HT1080 (cell line): ENCODE results near the gene SPAG17. TPM values are rescaled to one million over a fixed set of nuclear protein-coding genes. Genes with fewer than 3 reads are reported as not detected.
"Not testable (repeated sequence)": the region's sequence is repeated elsewhere in the genome, so short reads cannot be mapped to it uniquely, and the experiment has no call there.

Experiments used
- DNase-seq: peaks from one replicate; pipeline ENCODE4 v3.0.0-alpha.2; 2015; ENCODE audit warnings: low read depth
- total RNA-seq: library from RNA; depleted of rRNA; stranded (reverse); fragments of >200 nt; shearing (Covaris generic); gene quantifications from 2 replicates; pipeline ENCODE4 v1.2.3, GENCODE V29; 2014

SPAG17 gene
- total RNA-seq, 1 experiment from 2014 or later, result not detected

GRCh38 chr1:117985239-117985638 is 199.8 kb downstream of the SPAG17 start:
- no peak for DNase-seq

- DNase-seq, result no peak
Measured at GRCh38 chr1:117981455-117982192, 203.4 kb downstream of the SPAG17 start.

DNA sequence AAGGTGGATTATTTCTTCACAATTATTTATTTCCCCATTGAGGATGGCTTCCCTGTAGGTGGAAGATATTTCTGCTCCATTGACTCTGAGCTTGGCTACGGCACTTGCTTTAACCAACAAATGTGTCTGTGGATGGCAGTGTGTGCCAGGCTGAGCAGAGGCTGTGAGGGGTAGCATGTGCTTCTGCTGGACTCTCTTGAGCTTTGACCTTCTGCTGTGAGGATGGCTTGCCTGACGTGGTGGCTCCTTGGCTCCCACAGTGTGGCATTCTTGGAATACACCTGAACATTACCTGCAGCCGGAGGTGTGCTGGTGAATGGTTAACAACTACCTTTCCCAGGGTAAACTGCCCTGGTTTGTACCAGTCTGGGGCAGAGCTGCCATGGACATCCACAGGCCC is 208.6 kb downstream of the SPAG17 start:
- DNase-seq, result no peak

GRCh38 chr1:117971777-117972176 is 213.3 kb downstream of the SPAG17 start:
- no peak for DNase-seq

DNA sequence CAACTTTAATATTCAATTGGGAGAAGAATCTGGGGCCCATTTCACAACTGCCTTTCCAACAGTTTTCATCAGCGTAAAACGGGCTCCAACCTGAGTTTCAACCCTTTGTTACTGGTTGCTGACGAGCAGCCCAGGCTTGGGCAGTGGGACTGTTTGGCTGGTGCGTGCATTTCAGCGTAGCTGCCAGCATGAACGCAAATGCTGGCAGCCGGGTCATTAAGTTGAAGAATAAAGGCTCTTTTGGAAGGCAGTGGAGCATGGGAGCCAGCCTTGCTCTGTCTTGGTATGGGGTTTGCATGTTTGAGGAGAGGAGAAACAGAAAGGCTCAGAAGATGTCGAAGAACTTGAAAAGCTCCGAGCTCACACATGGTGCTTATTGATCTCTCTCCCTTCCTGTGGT is 214.8 kb downstream of the SPAG17 start:
- DNase-seq, result no peak

- DNase-seq, result no peak
Measured at GRCh38 chr1:117967881-117968280, 217.1 kb downstream of the SPAG17 start.

DNA sequence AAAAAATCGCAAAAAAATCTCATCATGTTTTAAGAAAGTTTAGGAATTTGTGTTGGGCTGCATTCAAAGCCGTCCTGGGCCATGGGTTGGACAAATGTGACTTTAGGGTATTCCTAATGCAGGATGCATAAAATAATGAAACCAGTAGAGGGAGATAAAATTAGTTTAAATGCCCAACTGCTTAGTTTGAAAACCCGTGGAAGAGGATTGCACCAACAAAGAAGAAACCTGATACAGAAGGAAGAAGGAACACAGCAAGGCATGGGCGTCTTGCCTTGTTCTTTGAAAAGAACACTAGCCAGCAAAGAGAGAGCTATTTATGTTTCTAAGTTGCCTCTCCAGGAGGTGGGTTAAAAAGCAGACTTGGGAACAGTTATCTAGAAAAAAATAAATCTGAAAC is 217.6 kb downstream of the SPAG17 start:
- DNase-seq, result peak; percentile 32

DNA sequence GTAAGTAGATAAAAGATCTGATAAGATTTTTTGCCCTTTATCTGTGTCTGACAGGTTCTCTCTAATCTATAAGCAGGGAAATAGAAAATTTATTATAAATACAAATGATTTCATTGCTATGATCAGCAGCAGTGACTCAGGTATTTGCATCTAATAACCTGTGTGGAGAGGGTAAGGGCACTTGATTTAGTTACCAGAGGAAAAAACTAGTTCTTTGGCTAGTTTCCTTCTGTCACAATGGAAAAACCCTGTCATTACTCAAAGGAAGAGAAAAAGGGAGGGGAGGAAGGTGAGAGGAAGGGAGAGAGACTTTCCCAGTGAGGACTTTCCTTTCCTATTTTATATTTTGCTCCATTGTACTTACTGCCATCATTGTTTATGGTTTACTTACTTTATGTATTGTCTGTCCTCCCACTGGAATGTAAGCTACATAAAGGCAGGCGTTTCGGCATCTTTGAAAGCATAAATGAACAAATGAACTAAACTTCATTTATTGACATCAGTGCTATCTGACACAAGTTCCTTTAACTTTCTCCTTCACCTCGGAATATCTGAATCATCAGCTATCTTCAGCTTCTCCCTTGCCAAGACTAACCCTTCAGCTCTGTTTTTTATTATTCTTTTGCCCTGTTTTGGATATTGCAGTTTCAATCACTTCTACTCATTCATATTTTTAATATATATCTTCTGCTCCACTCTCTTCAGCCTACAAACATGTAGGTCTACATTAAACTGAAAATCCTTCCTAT is 220.6 kb downstream of the SPAG17 start:
- no peak for DNase-seq

GRCh38 chr1:117959364-117959763 is 225.7 kb downstream of the SPAG17 start:
- no peak for DNase-seq

DNA sequence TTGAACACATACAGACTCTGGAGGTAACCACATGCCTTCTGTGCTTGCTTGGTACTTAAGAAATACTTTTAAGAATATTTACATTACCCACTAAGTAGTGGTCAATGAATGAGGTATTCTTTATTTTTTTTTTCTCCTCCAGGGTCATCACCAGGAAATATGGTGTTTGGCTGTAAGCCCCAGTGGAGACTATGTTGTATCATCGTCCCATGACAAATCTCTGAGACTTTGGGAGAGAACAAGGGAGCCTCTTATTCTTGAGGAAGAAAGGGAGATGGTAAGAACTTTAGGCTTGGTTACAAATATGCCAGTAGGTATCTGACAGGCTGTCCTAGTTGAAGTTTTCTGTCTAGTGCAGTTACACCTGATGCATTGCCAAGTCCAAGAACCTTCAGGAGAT is 232.6 kb downstream of the SPAG17 start:
- DNase-seq, result no peak

DNA sequence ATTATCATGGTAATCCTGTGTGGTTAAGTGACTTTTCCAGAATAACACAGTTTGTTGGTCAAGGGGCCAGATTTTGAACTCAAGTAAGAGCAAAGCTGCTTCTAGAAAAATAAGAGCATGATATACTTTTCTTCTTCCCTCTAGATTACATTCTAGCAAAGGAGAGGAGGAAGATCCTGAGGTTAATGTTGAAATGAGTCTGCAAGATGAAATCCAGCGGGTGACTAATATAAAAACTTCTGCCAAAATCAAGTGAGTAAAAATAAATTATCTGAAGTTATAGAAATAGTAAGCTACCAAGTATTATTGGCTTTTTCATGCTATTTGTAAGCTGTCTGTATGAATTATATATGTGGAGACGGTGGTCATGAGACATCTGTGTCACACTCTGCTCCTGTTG is 242.7 kb downstream of the SPAG17 start:
- DNase-seq, result no peak

DNA sequence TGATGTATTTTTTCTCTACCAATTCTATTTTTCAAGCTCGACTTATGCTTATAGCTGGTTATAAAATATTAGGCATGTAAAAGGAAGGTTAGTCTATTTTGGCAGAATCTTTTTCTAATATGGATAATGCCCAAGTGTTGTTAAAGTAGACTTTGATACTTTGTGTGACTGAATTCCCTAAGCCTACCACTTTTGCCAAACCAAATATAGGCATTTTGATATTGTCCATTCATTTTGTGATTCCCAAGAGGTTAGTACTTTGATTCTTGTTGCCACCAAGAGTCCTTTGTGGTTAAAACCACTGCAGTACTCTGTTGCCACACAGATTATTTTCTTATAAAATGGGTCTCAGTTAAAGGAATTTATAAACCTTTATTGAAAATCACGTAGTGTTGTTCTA is 251.3 kb downstream of the SPAG17 start:
- DNase-seq, result no peak

- DNase-seq, result no peak
Measured at GRCh38 chr1:117932576-117932975, 252.5 kb downstream of the SPAG17 start.

GRCh38 chr1:117930484-117930883 is 254.5 kb downstream of the SPAG17 start:
- DNase-seq, result no peak

DNA sequence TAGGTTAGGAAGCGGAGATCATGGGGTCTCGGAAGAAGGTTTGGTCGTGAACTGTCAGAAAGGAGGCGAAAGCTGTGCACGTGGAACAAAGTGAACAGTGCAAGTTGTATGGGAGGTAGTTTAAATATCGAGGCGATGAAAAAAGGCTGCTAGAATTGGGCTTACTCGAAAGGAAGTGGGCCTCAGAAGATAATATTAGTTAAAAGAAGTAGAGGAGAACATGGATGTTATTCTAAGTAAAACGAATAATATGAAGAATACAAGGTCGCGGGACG is 254.9 kb downstream of the SPAG17 start:
- no peak for DNase-seq

GRCh38 chr1:117929343-117930172 is 255.5 kb downstream of the SPAG17 start, which contains the start of the genes GDAP2 and WDR3:
GDAP2 (minus strand) TSS chr1:117929621; CDS start chr1:117920357, 9,264 bp downstream.
WDR3 (plus strand) TSS chr1:117929739; CDS start chr1:117933320, 3,581 bp downstream.
- peak; percentile 96 for DNase-seq

DNA sequence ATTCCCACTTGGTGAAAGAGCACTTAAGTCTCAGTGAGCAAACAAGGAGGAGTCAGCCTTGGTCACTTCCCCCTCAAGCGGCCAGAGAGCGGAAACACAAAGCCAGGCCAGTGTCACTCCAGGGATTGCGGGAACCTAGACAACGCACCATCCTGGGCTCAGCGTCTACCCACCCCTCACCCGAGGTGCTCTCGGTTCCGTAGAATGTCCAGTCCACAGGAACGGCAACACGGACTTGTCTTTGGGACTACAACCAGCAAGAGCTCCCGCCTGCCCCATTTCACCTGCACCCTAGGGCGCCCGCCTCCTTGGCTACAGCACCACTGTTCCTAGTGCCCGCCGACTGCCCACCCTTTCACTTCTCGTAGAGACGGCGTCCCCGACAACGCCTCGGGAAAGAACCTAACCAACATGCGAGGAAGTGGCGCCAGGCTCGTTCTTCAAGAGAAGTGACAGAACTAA is 256.1 kb downstream of the SPAG17 start:
- DNase-seq, result peak; percentile 66

DNA sequence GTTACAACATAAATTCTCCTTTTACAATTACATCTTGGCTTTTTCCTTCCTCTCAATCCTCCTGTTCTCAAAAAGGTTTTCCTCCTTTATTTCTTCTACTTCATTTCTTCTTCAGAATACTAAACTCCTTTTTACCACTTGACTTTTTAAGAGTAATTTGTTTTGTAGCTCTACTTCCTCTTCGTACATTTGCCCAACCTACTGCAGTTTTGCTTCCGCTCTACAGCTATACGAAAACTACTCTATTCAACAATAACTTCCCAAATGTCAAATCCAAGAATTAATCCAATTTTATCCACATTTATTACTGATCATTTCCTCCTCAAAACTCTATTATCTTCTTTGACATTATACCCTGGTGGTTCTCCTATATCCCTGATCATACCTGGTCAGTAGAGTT is 259.0 kb downstream of the SPAG17 start:
- no peak for DNase-seq

GRCh38 chr1:117922717-117923116 is 262.3 kb downstream of the SPAG17 start:
- not testable (repeated sequence) for DNase-seq

GRCh38 chr1:117921991-117922390 is 263.0 kb downstream of the SPAG17 start:
- no peak for DNase-seq

GRCh38 chr1:117919376-117919775 is 265.7 kb downstream of the SPAG17 start:
- DNase-seq, result no peak

GRCh38 chr1:117911051-117911450 is 274.0 kb downstream of the SPAG17 start:
- DNase-seq, result no peak
